ENCODE results near the gene NEK6.

DNA sequence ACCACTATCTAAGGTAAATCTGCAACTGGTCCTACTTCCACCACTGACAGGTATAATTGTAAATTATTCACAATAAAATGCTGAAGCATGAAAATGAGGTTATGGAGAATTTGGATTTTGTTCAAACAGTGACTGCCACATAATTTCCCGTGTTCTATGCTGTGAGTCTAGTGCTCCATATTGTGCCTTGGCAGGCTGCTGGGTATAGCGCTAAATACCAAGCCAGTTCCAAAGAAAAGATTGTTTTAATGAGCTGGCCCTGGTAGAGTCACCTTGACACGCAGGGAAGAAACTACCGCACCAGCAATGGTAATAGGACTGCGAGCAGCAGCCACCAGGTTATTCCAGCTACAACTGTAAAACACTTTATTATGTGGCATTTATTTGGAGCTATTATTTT, 127.1 kb downstream of the NEK6 start:
- TF ChIP-seq YY1 (IDR thresholded peaks at IDR 0.05; ENCODE audit: insufficient read depth, insufficient read length) (no peak), SUZ12 (IDR thresholded peaks at IDR 0.05; ENCODE audit: extremely low read depth, insufficient read depth, insufficient read length) (no peak)

All from NT2/D1 (cell line).